Spinal cord (tissue), 10 donors: ENCODE measurements around the gene DCC. TPM values are rescaled to one million over a fixed set of nuclear protein-coding genes. Genes with fewer than 3 reads are reported as not detected.

Source experiments
- DNase-seq, 6 donors: peaks; one replicate each; pipeline versions ENCODE4 v3.0.0 to v3.0.0-alpha.2; 2013 to 2015; ENCODE audit warnings: low spot score in 6 of 6, low read depth in 4 of 6
- H3K27ac ChIP-seq: one replicate; pipeline ENCODE4 v1.5.1; 2013; ENCODE audit warnings: low read depth, low read length, control low read depth
- H3K27me3 ChIP-seq: one replicate; pipeline ENCODE4 v1.6.1; 2013; ENCODE audit warnings: low read length; ENCODE audit not compliant: control insufficient read depth, insufficient read depth
- H3K36me3 ChIP-seq: one replicate; pipeline ENCODE4 v1.6.1; 2013; ENCODE audit warnings: low read length; ENCODE audit not compliant: control insufficient read depth, insufficient read depth
- H3K4me1 ChIP-seq: one replicate; pipeline ENCODE4 v1.6.1; 2013; ENCODE audit warnings: low read length; ENCODE audit not compliant: control insufficient read depth, insufficient read depth
- H3K4me3 ChIP-seq: one replicate; pipeline ENCODE4 v1.5.1; 2013; ENCODE audit warnings: low read depth, low read length, control low read depth
- H3K9me3 ChIP-seq: one replicate; pipeline ENCODE4 v1.6.1; 2013; ENCODE audit warnings: low read length; ENCODE audit not compliant: control insufficient read depth, insufficient read depth
- WGBS: methylation state at CpG from one replicate; pipeline ENCODE4 v1.1.5; 2013; ENCODE audit warnings: missing lambda C conversion rate; ENCODE audit not compliant: insufficient coverage; 5-methylcytosine and 5-hydroxymethylcytosine counted together
- polyA plus RNA-seq, 2 donors: library from polyadenylated mRNA; unstranded; fragments of 120-200 nt; gene quantifications; one replicate each; pipeline ENCODE4 v1.2.1, GENCODE V29; 2013; ENCODE audit not compliant: insufficient read length in 2 of 2
- total RNA-seq, 2 donors: library from RNA; depleted of rRNA in 1 of 2; stranded (reverse); fragments of 120-200 nt in 1 of 2; fragments of >200 nt in 1 of 2; gene quantifications; one replicate each; pipeline versions ENCODE4 v1.2.3 to v1.2.4, GENCODE V29; 2013 to 2014
- donor health status: healthy.

The DCC gene
- total and polyA plus RNA-seq, 4 donors: 13.8 to 27.3 (median 17.2) TPM

DNA sequence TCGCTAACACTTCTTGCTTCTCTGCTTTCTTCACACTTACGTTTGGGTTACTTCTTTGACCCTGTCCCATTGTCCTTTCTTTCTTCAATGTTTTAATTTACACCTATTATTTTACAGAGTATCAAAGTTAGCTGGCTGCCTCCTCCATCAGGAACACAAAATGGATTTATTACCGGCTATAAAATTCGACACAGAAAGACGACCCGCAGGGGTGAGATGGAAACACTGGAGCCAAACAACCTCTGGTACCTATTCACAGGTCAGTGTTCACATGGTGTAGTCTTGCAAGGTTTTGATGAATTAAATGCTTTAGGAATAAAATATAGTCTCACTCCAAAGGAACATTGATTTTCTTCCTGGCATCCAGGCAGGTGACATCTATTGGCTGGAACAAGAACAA, 965.5 kb downstream of the DCC start:
- H3K4me1 ChIP-seq: no peaks in the 10 kb centered on the region
- WGBS: 55% methylated on average over 2 of the region's 6 CpGs
- peak in 1 of 6 donors; percentile 16 for DNase-seq
- no peaks in the 10 kb centered on the region for H3K27me3 ChIP-seq
- H3K4me3 ChIP-seq: no peak overlapping the region
- no peaks in the 10 kb centered on the region for H3K36me3 ChIP-seq
- no peaks in the 10 kb centered on the region for H3K9me3 ChIP-seq
- no peak overlapping the region for H3K27ac ChIP-seq

DNA sequence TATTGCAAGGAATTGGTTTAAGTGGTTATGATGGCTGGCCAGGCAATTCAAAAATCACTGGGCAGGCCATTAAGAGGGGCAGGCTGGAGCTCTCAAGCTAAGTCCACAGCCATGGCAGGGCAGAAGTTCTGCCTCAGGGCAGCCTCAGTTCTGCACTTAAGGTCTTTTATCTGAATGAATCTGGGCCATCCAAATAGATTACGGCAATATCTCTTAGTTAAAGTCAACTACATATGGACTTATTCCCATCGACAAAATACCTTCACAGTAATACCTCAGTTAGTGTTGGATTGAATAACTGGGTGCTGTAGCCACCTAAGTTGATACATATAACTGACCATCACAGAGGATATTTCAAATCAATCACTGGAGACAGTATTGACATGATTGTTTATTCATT, 979.6 kb downstream of the DCC start:
- no peak for DNase-seq
- Histone ChIP-seq H3K27me3 (no peaks in the 10 kb centered on the region), H3K4me3 (no peak overlapping the region), H3K36me3 (no peaks in the 10 kb centered on the region), H3K9me3 (no peaks in the 10 kb centered on the region), H3K4me1 (no peaks in the 10 kb centered on the region), H3K27ac (no peak overlapping the region)
- WGBS: no CpG with 5 or more reads among the region's 2 CpGs

DNA sequence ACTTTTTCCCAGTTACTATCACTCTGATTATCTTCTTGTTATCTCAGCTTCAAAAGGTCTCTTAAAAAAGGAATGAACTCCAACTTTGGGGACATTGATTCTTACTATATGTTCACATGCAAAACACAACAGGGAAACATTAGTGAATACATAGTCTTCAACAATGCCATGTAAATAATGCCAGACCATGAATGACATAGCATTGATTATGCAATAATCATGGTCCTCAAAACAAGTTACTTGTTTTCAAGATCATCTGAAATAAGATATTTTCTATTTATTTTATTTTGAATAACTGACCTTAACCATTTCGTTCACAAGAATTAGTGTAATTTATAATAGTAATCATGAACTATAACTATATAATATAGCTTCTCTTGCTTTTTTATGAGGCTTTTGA, 982.2 kb downstream of the DCC start:
- Histone ChIP-seq H3K9me3 (no peaks in the 10 kb centered on the region), H3K4me3 (no peak overlapping the region), H3K4me1 (no peaks in the 10 kb centered on the region), H3K27me3 (no peaks in the 10 kb centered on the region), H3K36me3 (no peaks in the 10 kb centered on the region), H3K27ac (no peak overlapping the region)
- WGBS: no CpG with 5 or more reads among the region's 1 CpG
- no peak for DNase-seq

DNA sequence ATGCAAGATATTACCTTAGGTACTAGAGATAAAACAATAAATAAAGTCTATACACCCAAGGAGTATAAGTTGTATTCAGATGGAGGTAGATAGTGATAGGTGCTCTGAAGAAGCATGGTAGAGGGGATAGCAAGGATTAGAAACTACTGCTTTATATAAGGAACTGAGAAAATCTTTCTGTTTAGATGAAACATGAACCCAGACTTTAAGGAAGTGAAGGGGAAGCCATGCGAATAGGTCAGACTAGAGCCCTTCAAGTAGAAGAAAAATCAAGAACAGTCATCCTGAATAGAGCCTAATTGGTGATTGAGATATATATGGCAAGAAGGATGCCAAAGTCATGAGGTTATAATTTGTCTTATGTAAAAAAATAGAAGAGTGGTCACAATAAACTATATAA, 984.4 kb downstream of the DCC start:
- no peak for DNase-seq
- 86% methylated on average over 1 of the region's 1 CpG for WGBS
- H3K4me1 ChIP-seq: no peaks in the 10 kb centered on the region
- no peaks in the 10 kb centered on the region for H3K9me3 ChIP-seq
- no peak overlapping the region for H3K27ac ChIP-seq
- H3K27me3 ChIP-seq: no peaks in the 10 kb centered on the region
- H3K36me3 ChIP-seq: no peaks in the 10 kb centered on the region
- no peak overlapping the region for H3K4me3 ChIP-seq

DNA sequence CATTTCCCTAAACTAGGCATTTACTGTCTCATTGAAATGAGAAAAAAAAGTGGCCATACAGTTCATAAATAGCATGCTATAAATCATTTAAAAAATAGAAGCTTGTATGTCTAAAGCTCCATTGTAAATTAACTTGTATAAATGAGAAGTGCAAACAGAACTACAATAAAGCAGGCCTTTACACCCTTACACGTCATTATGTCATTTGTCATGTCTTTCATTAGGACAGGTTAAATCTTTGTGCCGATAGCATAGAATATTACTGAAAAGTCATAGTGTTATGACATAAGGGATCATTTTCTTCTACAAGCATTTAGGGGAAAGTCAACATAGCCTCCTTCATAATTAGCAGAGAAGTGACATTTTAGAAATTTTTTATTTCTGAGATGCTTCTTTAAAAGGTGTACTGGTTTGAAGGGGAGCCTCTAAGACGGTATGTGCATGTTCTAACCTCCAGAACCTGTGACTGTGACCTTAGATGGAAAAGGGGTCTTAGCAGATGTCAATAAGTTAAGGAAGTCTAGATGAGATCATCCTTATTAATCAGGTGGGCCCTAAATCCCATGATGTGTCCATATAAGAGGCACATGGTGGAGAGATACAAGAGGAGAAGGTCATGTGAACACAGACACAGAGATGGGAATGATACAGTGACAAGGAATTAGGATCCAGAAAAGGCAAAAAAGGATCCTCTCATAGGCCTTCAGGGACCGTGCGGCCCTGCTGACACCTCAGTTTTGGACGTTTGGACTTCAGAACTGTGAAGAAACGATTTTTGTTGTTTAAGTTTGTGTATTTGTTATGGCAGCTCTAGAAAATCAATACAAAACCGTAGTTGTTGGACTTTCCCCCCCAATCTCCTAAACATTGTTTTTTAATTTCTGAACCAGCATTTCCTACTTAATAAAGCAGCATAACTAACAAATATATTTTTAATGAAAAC, 1020.8 kb downstream of the DCC start:
- H3K4me3 ChIP-seq: no peak overlapping the region
- peaks cover 1% of the 10 kb centered on the region for H3K9me3 ChIP-seq
- no peaks in the 10 kb centered on the region for H3K36me3 ChIP-seq
- DNase-seq: no peak
- no peaks in the 10 kb centered on the region for H3K4me1 ChIP-seq
- 92% methylated on average over 4 of the region's 8 CpGs for WGBS
- no peaks in the 10 kb centered on the region for H3K27me3 ChIP-seq
- H3K27ac ChIP-seq: no peak overlapping the region

DNA sequence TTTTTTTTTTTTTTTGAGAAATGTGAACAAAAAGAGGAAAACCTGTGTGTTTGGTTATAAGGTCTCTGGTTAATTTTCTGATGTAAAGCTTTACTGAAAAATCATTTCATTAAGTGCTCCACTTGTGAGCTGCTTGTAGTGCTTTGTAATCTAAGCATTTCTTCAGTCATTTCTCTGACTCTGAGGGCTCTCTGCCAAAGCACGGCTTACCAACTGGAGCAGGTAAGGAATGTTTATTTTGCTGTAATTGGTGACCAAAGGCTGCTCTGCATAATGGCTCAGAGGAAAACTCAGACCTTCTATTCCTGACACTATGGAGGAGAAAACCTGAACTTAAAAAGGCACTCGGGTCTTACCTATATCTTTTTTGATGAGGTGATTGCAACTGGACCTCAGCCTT, 1035.6 kb downstream of the DCC start:
- Histone ChIP-seq H3K4me1 (no peaks in the 10 kb centered on the region), H3K4me3 (no peak overlapping the region), H3K27me3 (no peaks in the 10 kb centered on the region), H3K9me3 (no peaks in the 10 kb centered on the region), H3K27ac (no peak overlapping the region), H3K36me3 (no peaks in the 10 kb centered on the region)
- WGBS: no CpG with 5 or more reads among the region's 2 CpGs
- DNase-seq: no peak

DNA sequence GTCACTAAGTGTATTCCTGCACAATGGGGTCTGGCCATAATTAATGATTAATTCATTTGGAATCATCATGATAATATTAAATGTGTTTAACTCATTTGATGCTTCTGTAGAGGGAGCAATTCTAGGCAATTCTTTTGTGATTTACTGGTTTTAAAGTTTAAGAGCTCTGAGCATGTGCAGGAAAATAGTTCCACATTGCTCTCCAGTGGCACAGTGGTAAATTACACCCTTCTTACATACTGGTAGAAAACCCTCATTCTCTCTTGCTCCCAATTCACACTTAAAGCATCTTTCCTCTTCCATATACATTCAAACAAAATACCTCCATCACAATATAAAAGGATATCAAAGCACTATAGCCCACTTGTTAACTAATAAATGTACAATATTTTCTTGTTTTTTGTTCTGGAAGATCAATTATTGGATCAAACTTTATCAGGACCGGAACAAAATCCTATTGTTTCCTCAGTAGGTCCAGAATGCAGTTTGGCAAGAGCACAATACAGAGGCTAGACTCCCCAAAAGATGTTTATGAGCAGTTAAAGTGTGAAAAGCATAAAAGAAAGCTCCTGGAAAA, 1040.2 kb downstream of the DCC start:
- peak; percentile 40 to 95 (median 52) for DNase-seq
- no peak overlapping the region for H3K27ac ChIP-seq

DNA sequence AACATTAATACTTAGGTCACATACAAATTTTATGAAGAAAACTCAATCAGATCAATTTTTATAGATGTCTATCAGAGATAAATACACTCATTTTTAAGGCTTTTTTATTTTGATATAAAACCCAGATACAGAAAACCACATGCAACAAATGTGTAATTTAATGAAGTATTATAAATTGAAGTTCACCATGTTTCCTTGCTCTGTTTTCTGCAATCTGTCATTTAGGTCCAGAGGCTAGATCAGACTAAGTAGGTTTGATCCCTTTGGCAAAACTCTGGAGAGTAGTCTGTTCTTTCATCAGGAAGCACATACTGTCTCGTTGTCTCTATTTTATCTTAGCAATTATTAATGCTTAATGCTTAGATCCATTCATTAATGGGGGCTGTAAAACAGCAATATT, 1042.9 kb downstream of the DCC start:
- Histone ChIP-seq H3K4me3 (no peak overlapping the region), H3K27ac (no peak overlapping the region), H3K4me1 (no peaks in the 10 kb centered on the region), H3K27me3 (no peaks in the 10 kb centered on the region), H3K36me3 (no peaks in the 10 kb centered on the region), H3K9me3 (no peaks in the 10 kb centered on the region)
- no CpG with 5 or more reads among the region's 1 CpG for WGBS
- no peak for DNase-seq

More for the DNA sequence above, 1040.2 kb downstream of the DCC start:
- Histone ChIP-seq H3K4me3 (no peak overlapping the region), H3K4me1 (no peaks in the 10 kb centered on the region), H3K36me3 (no peaks in the 10 kb centered on the region), H3K27me3 (no peaks in the 10 kb centered on the region), H3K9me3 (no peaks in the 10 kb centered on the region)
- WGBS: no CpG with 5 or more reads among the region's 1 CpG

DNA sequence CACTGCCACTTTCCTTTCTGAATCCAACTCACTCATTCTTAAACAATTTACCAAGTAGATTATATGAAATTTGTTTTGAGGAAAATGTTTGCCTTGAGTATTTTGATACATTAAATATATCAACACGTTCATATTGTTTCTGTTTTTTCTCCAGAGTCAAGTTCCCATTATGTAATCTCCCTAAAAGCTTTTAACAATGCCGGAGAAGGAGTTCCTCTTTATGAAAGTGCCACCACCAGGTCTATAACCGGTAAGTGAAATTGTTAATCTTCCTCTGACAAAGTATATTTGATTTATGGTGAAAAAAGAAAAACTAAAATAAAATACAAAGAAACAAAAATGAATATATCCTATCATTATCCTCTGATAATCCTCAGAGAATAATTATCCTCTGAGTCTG, 1045.9 kb downstream of the DCC start:
- H3K27ac ChIP-seq: no peak overlapping the region
- H3K4me3 ChIP-seq: no peak overlapping the region
- no peaks in the 10 kb centered on the region for H3K4me1 ChIP-seq
- WGBS: no CpG with 5 or more reads among the region's 3 CpGs
- no peaks in the 10 kb centered on the region for H3K9me3 ChIP-seq
- H3K36me3 ChIP-seq: no peaks in the 10 kb centered on the region
- no peak for DNase-seq
- H3K27me3 ChIP-seq: no peaks in the 10 kb centered on the region

DNA sequence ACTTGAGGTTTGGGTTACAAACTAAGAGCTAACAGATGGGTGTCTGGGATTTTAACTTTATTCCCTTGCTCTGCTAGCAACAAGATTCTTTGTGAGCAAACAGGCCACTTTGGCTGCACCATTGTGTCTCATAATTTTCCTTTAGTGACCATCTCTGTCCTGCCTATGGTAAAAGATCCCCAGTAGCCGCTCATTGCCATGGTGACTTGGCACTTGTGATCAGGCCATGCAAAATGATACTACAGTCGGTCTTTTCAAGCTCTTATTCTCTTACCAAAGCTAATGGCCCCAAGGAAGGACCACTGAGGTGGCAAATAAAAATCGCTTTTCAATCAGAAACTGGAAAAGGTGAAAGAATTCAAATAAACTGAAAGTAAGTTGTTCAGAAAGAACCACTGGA, 1047.6 kb downstream of the DCC start:
- WGBS: 50% methylated on average over 1 of the region's 3 CpGs
- Histone ChIP-seq H3K27me3 (no peaks in the 10 kb centered on the region), H3K9me3 (no peaks in the 10 kb centered on the region), H3K36me3 (no peaks in the 10 kb centered on the region), H3K27ac (no peak overlapping the region), H3K4me1 (no peaks in the 10 kb centered on the region), H3K4me3 (no peak overlapping the region)
- DNase-seq: peak; percentile 32 to 78 (median 54)
